ENCODE measurements around the gene ACOT4. TPM values are rescaled to one million over a fixed set of nuclear protein-coding genes. Genes with fewer than 3 reads are reported as not detected.
"Not testable (repeated sequence)": the region's sequence is repeated elsewhere in the genome, so short reads cannot be mapped to it uniquely, and the experiment has no call there.

The ACOT4 gene
- polyA plus RNA-seq, 4 donors, result 2.5 to 12.7 (median 7.5) TPM

DNA sequence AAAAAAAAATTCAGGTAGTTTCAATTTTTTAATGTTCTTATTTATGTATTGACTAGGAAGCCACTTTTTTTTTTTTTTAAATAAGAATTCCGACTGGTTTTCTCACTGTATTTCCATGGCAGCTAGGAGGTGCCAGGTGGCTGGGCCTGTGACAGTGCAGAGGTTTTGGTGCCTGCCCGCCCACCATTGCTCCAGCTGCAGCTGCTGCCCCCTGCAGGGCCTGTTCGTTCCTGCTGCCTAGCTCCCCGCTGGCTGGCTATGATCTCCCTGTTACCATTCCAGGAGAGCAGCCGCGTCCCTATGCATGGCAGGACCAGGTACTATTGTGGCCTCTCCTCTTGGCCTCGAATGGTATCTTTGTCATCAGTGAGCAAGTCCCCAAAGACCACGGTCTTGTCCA is 20.8 kb upstream of the ACOT4 start:
- peaks cover 0 to 16% (median 0%) of the 10 kb centered on the region in 3 donors for H3K36me3 ChIP-seq (ENCODE audit: control insufficient read depth in 3 of 3, insufficient read depth in 2 of 3, low read depth in 1 of 3, low read length in 3 of 3)
- not testable (repeated sequence) for FAIRE-seq; H3K9me3 ChIP-seq (ENCODE audit: control insufficient read depth in 2 of 2, insufficient read depth in 1 of 2, low read depth in 1 of 2, low read length in 1 of 2); H3K27me3 ChIP-seq (ENCODE audit: control insufficient read depth in 3 of 3, insufficient read depth in 3 of 3, low read length in 3 of 3); H3K27ac ChIP-seq (ENCODE audit: low read depth in 1 of 3, low read length in 2 of 3); H3K4me3 ChIP-seq (ENCODE audit: low read depth in 1 of 3, low read length in 3 of 3)
- H3K4me1 ChIP-seq (ENCODE audit: control insufficient read depth in 3 of 3, insufficient read depth in 2 of 3, low read depth in 1 of 3, low read length in 2 of 3), result peaks cover 0 to 15% (median 11%) of the 10 kb centered on the region in 3 donors
- WGBS, 3 donors, result 14 to 42% (median 28%) methylated on average over 8 of the region's 8 CpGs
- DNase-seq, result peak; percentile 49 to 58

DNA sequence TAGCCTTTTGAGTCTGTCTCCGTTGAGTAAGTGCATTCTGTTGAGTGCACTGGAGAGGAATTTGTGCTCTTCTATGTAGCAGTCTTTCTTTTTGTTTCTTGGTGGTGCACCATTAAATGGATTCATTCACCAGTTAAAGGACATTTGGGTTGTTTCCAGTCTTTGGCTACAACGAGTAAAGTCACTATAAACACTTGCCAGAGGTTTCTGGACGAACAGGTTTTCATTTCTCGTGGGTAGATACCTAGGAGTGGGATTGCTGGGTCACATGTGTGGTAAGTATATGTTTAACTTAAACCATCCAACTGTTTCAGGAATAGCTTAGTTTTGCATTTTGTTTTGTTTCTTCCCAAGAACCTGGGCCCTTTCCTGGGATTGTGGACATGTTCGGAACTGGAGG is 18.6 kb upstream of the ACOT4 start:
- FAIRE-seq; H3K9me3 ChIP-seq (ENCODE audit: control insufficient read depth in 2 of 2, insufficient read depth in 1 of 2, low read depth in 1 of 2, low read length in 1 of 2); DNase-seq; H3K27ac ChIP-seq (ENCODE audit: low read depth in 1 of 3, low read length in 2 of 3); H3K27me3 ChIP-seq (ENCODE audit: control insufficient read depth in 3 of 3, insufficient read depth in 3 of 3, low read length in 3 of 3); H3K4me1 ChIP-seq (ENCODE audit: control insufficient read depth in 3 of 3, insufficient read depth in 2 of 3, low read depth in 1 of 3, low read length in 2 of 3); H3K4me3 ChIP-seq (ENCODE audit: low read depth in 1 of 3, low read length in 3 of 3): not testable (repeated sequence)
- 70 to 77% (median 74%) methylated on average over 5 of the region's 5 CpGs for WGBS, 3 donors
- peaks cover 0 to 24% (median 2%) of the 10 kb centered on the region in 3 donors for H3K36me3 ChIP-seq (ENCODE audit: control insufficient read depth in 3 of 3, insufficient read depth in 2 of 3, low read depth in 1 of 3, low read length in 3 of 3)

DNA sequence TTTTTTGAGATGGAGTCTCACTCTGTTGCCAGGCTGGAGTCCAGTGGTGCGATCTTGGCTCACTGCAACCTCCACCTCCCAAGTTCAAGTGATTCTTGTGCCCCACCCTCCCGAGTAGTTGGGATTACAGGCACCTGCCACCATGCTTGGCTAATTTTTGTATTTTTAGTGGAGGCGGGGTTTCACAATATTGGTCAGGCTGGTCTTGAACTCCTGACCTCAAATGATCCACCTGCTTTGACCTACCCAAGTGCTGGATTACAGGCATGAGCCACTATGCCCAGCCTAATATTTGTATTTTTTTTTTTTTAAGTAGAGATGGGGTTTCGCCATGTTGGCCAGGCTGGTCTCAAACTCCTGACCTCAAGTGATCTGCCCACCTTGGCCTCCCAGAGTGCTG is 17.9 kb upstream of the ACOT4 start:
- FAIRE-seq, result not testable (repeated sequence)
- 86 to 94% (median 91%) methylated on average over 4 of the region's 4 CpGs for WGBS, 3 donors

DNA sequence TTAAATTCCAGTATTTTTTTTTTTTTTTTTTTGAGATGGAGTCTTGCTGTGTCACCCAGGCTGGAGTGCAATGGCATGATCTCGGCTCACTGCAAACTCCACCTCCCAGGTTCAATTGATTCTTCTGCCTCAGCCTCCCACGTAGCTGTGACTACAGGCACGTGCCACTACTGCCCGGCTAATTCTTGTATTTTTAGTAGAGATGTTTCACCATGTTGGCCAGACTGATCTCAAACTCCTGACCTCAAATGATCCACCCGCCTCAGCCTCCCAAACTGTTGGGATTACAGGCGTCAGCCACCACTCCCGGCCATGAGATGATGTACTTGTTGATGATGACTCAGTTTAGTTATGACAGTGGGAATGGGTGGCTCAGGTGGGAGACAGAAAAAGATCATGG is 17.4 kb upstream of the ACOT4 start:
- H3K27me3 ChIP-seq (ENCODE audit: control insufficient read depth in 3 of 3, insufficient read depth in 3 of 3, low read length in 3 of 3); DNase-seq; H3K27ac ChIP-seq (ENCODE audit: low read depth in 1 of 3, low read length in 2 of 3); FAIRE-seq; H3K9me3 ChIP-seq (ENCODE audit: control insufficient read depth in 2 of 2, insufficient read depth in 1 of 2, low read depth in 1 of 2, low read length in 1 of 2); H3K4me1 ChIP-seq (ENCODE audit: control insufficient read depth in 3 of 3, insufficient read depth in 2 of 3, low read depth in 1 of 3, low read length in 2 of 3); H3K4me3 ChIP-seq (ENCODE audit: low read depth in 1 of 3, low read length in 3 of 3): not testable (repeated sequence)
- peaks cover 0 to 36% (median 2%) of the 10 kb centered on the region in 3 donors for H3K36me3 ChIP-seq (ENCODE audit: control insufficient read depth in 3 of 3, insufficient read depth in 2 of 3, low read depth in 1 of 3, low read length in 3 of 3)
- WGBS, 3 donors, result 93 to 96% (median 96%) methylated on average over 7 of the region's 7 CpGs

More for the DNA sequence above, 17.9 kb upstream of the ACOT4 start:
- H3K9me3 ChIP-seq (ENCODE audit: control insufficient read depth in 2 of 2, insufficient read depth in 1 of 2, low read depth in 1 of 2, low read length in 1 of 2); H3K4me3 ChIP-seq (ENCODE audit: low read depth in 1 of 3, low read length in 3 of 3); H3K27me3 ChIP-seq (ENCODE audit: control insufficient read depth in 3 of 3, insufficient read depth in 3 of 3, low read length in 3 of 3); DNase-seq; H3K27ac ChIP-seq (ENCODE audit: low read depth in 1 of 3, low read length in 2 of 3); H3K4me1 ChIP-seq (ENCODE audit: control insufficient read depth in 3 of 3, insufficient read depth in 2 of 3, low read depth in 1 of 3, low read length in 2 of 3): not testable (repeated sequence)
- peaks cover 0 to 31% (median 2%) of the 10 kb centered on the region in 3 donors for H3K36me3 ChIP-seq (ENCODE audit: control insufficient read depth in 3 of 3, insufficient read depth in 2 of 3, low read depth in 1 of 3, low read length in 3 of 3)

DNA sequence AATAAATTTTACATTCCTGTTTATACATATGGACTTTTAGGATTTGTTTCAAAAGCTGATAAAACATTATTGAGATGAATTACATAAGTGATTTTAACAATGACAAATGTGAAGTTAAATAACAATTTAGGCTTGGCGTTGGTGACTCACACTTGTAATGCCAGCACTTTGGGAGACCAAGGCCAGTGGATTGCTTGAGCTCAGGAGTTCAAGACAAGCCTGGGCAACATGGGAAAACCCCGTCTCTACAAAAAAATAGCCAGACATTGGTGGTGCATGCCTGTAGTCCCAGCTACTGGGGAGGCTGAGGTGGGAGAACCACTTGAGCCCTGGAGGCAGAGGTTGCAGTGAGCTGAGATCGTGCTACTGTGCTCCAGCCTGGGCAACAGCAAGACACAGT is 15.3 kb upstream of the ACOT4 start:
- no peak overlapping the region for H3K4me3 ChIP-seq (ENCODE audit: low read depth in 1 of 3, low read length in 3 of 3)
- FAIRE-seq (no peak), DNase-seq (no peak)
- no peak overlapping the region for H3K27ac ChIP-seq (ENCODE audit: low read depth in 1 of 3, low read length in 2 of 3)
- H3K27me3 ChIP-seq (ENCODE audit: control insufficient read depth in 3 of 3, insufficient read depth in 3 of 3, low read length in 3 of 3), result no peaks in the 10 kb centered on the region
- 86 to 94% (median 91%) methylated on average over 3 of the region's 3 CpGs for WGBS, 3 donors
- peaks cover 0 to 42% (median 2%) of the 10 kb centered on the region in 3 donors for H3K36me3 ChIP-seq (ENCODE audit: control insufficient read depth in 3 of 3, insufficient read depth in 2 of 3, low read depth in 1 of 3, low read length in 3 of 3)
- H3K9me3 ChIP-seq (ENCODE audit: control insufficient read depth in 2 of 2, insufficient read depth in 1 of 2, low read depth in 1 of 2, low read length in 1 of 2), result no peaks in the 10 kb centered on the region
- H3K4me1 ChIP-seq (ENCODE audit: control insufficient read depth in 3 of 3, insufficient read depth in 2 of 3, low read depth in 1 of 3, low read length in 2 of 3), result no peaks in the 10 kb centered on the region

DNA sequence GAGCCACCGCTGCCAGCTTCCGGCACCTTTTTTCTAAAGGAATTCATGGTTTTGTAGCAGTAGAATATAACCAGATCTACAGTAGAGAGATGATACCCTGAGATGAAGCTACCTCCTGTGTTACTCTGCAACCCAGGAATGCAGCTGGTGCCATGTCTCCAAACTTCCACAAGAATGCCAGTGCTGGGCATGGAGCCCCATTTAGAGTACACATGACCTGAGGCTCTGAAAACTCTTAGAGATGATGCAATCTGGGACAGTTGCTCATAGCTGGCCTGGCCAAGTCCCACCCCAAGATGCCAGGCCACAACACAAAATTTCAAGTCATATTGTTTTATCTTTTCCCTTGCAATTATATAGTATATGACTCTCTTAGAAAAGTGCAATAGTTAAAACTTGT is 14.5 kb upstream of the ACOT4 start:
- H3K27me3 ChIP-seq (ENCODE audit: control insufficient read depth in 3 of 3, insufficient read depth in 3 of 3, low read length in 3 of 3); FAIRE-seq; DNase-seq; H3K4me1 ChIP-seq (ENCODE audit: control insufficient read depth in 3 of 3, insufficient read depth in 2 of 3, low read depth in 1 of 3, low read length in 2 of 3); H3K9me3 ChIP-seq (ENCODE audit: control insufficient read depth in 2 of 2, insufficient read depth in 1 of 2, low read depth in 1 of 2, low read length in 1 of 2); H3K27ac ChIP-seq (ENCODE audit: low read depth in 1 of 3, low read length in 2 of 3); H3K4me3 ChIP-seq (ENCODE audit: low read depth in 1 of 3, low read length in 3 of 3): not testable (repeated sequence)
- WGBS, 3 donors, result 98 to 100% (median 100%) methylated on average over 1 to 2 of the region's 2 CpGs
- peaks cover 0 to 42% (median 2%) of the 10 kb centered on the region in 3 donors for H3K36me3 ChIP-seq (ENCODE audit: control insufficient read depth in 3 of 3, insufficient read depth in 2 of 3, low read depth in 1 of 3, low read length in 3 of 3)

DNA sequence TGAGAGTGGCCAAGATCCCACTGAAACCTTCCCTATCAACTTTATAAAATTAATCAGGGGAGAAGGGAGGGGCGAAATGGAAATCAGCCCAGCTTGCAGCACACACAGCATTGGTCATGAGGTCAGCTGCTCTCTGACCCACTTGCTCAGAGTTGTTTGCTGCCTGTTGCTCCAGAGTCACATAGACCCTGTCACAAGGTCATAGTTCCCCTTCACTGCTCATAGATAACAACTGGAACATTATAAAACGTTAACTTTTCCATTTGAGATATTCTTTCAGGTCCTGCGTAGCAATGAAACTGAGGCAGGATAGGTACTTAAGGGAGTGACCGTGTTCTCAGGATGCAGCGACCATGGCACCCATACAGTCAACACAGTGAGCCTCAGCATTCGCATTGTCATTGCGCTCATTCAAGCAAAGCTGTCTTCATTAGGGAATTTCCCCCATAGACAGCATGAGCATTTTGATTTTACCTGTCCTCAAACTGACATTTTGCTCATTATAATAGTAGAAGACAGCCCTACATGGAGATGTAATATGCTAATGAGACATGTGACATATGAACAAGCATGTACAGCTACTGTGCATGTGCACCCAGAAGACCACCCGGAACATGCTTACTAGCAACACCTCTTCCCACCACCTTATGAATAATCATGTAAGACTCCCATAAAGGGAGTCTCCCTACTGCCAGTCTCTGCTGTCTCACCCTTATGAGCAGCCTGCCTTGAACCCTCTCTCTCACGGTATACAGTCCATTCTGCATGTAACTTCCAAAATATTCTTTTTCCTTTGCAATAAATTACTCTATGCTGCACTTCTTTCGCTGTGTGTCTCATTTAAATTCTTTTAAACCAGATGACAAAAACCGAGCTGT is 9.3 kb upstream of the ACOT4 start:
- not testable (repeated sequence) for H3K27ac ChIP-seq (ENCODE audit: low read depth in 1 of 3, low read length in 2 of 3); FAIRE-seq; H3K4me3 ChIP-seq (ENCODE audit: low read depth in 1 of 3, low read length in 3 of 3); H3K9me3 ChIP-seq (ENCODE audit: control insufficient read depth in 2 of 2, insufficient read depth in 1 of 2, low read depth in 1 of 2, low read length in 1 of 2); H3K4me1 ChIP-seq (ENCODE audit: control insufficient read depth in 3 of 3, insufficient read depth in 2 of 3, low read depth in 1 of 3, low read length in 2 of 3); H3K27me3 ChIP-seq (ENCODE audit: control insufficient read depth in 3 of 3, insufficient read depth in 3 of 3, low read length in 3 of 3)
- peaks cover 0 to 27% (median 2%) of the 10 kb centered on the region in 3 donors for H3K36me3 ChIP-seq (ENCODE audit: control insufficient read depth in 3 of 3, insufficient read depth in 2 of 3, low read depth in 1 of 3, low read length in 3 of 3)
- peak in 1 of 2 donors; percentile 41 for DNase-seq
- 80 to 85% (median 82%) methylated on average over 10 of the region's 11 CpGs for WGBS, 3 donors

DNA sequence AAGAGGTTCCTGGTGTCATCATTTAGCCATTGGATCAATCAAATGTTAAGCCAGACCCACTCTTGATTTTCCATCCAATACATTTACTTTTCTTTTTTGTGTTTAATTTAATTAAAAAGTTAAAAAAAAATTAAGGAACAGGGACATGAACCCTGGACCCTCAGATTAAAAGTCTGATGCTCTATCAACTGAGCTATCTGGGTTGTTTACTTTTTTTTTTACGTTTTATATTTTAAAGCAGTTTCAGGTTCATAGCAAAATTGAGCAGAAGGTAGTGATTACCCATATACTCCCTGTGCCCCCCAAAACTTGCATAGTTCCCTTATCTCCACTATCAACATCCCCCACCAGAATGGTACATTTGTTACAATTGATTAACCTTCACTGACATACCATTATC is 3.0 kb upstream of the ACOT4 start:
- no peaks in the 10 kb centered on the region for H3K9me3 ChIP-seq (ENCODE audit: control insufficient read depth in 2 of 2, insufficient read depth in 1 of 2, low read depth in 1 of 2, low read length in 1 of 2)
- H3K4me3 ChIP-seq (ENCODE audit: low read depth in 1 of 3, low read length in 3 of 3), result no peak overlapping the region
- H3K36me3 ChIP-seq (ENCODE audit: control insufficient read depth in 3 of 3, insufficient read depth in 2 of 3, low read depth in 1 of 3, low read length in 3 of 3), result no peaks in the 10 kb centered on the region
- no peak for FAIRE-seq
- no peaks in the 10 kb centered on the region for H3K4me1 ChIP-seq (ENCODE audit: control insufficient read depth in 3 of 3, insufficient read depth in 2 of 3, low read depth in 1 of 3, low read length in 2 of 3)
- WGBS, 3 donors, result 59 to 83% (median 82%) methylated on average over 1 of the region's 1 CpG
- H3K27ac ChIP-seq (ENCODE audit: low read depth in 1 of 3, low read length in 2 of 3), result no peak overlapping the region
- DNase-seq, result no peak
- H3K27me3 ChIP-seq (ENCODE audit: control insufficient read depth in 3 of 3, insufficient read depth in 3 of 3, low read length in 3 of 3), result no peaks in the 10 kb centered on the region

Data from small intestine (tissue), 7 donors.